ENCODE data around the gene PRLR. TPM values are rescaled to one million over a fixed set of nuclear protein-coding genes. Genes with fewer than 3 reads are reported as not detected.
A peak's percentile ranks its signal among the peaks of the same experiment; 100 is the strongest.

PRLR gene
- total RNA-seq, 1 donor from 2014 or later: 1.6 TPM

DNA sequence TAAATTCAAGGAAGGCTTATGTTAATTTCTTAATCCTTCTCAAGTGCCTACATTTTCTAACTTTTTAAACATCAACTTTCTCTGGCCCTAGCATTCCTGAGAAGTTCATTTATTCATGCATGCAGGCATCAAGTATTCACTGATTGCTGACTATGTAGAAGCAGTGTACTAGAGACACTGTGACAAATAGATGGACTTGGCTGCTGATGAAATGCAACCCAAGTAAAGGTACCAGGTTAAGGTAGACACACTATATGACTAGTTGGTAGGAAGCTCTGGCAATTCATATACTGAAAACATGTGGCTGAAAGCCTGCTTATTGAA, 66.6 kb downstream of the PRLR start:
- no peak overlapping the region for H3K4me3 ChIP-seq
- no peak overlapping the region for H3K27ac ChIP-seq
- DNase-seq: no peak
- H3K27me3 ChIP-seq: no peaks in the 10 kb centered on the region
- no peak for ATAC-seq
- peaks cover 4% of the 10 kb centered on the region for H3K4me1 ChIP-seq
- intact Hi-C loops (cut with DNase I): no loop called here
- peaks cover 6% of the 10 kb centered on the region for H3K9me3 ChIP-seq
- TF ChIP-seq CTCF (IDR thresholded peaks at IDR 0.05): no peak
- no peaks in the 10 kb centered on the region for H3K36me3 ChIP-seq

GRCh38 chr5:35162848-35163709, 67.2 kb downstream of the PRLR start:
- intact Hi-C loops (cut with DNase I): no loop called here
- ATAC-seq (no peak), DNase-seq (no peak)
- TF ChIP-seq CTCF (IDR thresholded peaks at IDR 0.05): no peak
- H3K4me1 ChIP-seq: peaks cover 4% of the 10 kb centered on the region
- H3K9me3 ChIP-seq: peaks cover 6% of the 10 kb centered on the region
- no peak overlapping the region for H3K4me3 ChIP-seq
- H3K27ac ChIP-seq: no peak overlapping the region
- no peaks in the 10 kb centered on the region for H3K27me3 ChIP-seq
- H3K36me3 ChIP-seq: no peaks in the 10 kb centered on the region

DNA sequence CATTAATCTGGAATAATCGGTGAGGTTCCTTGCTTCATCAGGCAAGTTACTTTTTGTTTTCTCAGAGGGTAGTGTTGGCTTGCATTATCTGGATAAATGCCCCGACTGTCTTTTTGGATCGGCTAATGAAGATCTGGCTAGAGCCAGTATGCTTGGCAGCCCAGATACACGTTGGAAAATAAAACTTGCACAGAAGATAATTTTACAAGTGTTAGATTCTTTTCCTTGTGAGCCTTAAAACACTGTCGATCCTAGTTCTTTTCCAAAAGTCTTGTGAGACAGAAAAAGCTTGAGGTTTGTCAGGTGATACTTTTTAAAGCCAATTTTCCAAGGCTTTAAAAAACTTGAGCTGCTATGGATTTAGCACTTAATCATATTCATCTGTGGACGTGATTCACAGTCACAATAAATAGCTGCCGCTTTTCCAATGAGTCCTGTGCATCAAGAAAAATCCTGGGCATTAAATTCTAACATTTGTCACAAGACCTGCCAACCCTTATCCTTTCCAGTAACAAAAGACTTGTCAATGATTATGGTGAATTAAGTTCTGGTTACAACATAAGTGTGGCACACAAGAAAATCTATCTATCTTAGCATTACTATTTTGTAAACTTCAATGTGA, 68.5 kb downstream of the PRLR start:
- no peak overlapping the region for H3K27ac ChIP-seq
- intact Hi-C loops (cut with DNase I): no loop called here
- ATAC-seq: no peak
- DNase-seq: no peak
- TF ChIP-seq CTCF (IDR thresholded peaks at IDR 0.05): no peak
- H3K27me3 ChIP-seq: no peaks in the 10 kb centered on the region
- H3K9me3 ChIP-seq: no peaks in the 10 kb centered on the region
- no peaks in the 10 kb centered on the region for H3K36me3 ChIP-seq
- H3K4me3 ChIP-seq: no peak overlapping the region
- H3K4me1 ChIP-seq: peaks cover 4% of the 10 kb centered on the region

DNA sequence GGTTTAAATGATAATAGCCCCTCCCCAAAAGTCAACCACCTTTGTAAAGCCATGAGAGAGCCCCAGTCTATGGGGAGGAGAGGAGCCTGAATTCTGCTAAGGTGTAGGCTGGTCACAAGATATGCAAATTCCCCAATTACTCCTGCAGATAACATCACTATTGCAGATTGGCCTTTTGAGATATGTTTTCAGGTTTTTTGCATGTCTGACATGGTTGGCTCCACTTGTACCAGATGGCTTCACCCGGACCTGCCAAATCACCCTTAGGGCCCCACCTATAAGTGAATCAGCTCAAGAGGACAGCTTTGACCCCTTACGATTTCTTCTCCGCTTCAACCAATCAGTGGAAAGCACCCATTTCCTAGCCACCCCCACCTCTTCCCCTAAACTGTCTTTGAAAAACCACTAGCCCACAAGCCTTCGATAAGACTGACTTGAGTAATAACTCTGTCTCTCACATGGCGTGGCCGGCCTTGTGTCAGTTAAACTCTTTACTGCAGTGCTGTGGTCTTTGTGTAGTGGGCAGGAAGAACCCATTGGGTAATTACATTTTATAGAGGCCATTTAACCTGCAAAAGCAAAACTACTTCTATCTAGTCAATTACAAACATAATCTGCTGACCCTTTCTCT, 69.7 kb downstream of the PRLR start:
- Histone ChIP-seq H3K4me1 (peaks cover 4% of the 10 kb centered on the region), H3K36me3 (no peaks in the 10 kb centered on the region), H3K27me3 (no peaks in the 10 kb centered on the region), H3K27ac (no peak overlapping the region), H3K4me3 (no peak overlapping the region), H3K9me3 (no peaks in the 10 kb centered on the region)
- no peak for TF ChIP-seq CTCF (IDR thresholded peaks at IDR 0.05)
- ATAC-seq: no peak
- intact Hi-C loops (cut with DNase I): no loop called here
- DNase-seq: no peak

- Histone ChIP-seq H3K36me3 (no peaks in the 10 kb centered on the region), H3K27ac (peak overlapping the region; percentile 52), H3K4me1 (peaks cover 4% of the 10 kb centered on the region), H3K4me3 (no peak overlapping the region), H3K9me3 (no peaks in the 10 kb centered on the region), H3K27me3 (no peaks in the 10 kb centered on the region)
- intact Hi-C loops (cut with DNase I): no loop called here
- ATAC-seq (peak; percentile 96), DNase-seq (no peak)
- TF ChIP-seq CTCF (IDR thresholded peaks at IDR 0.05): no peak
These were observed 70.9 kb downstream of the PRLR start for GRCh38 chr5:35159370-35159742.
